NCI-H2107 treated with DMSO at 0.1 percent for 48 hours (cell line): Measurements from ENCODE around the gene KIF26B.

ENCODE experiments used
- DNase-seq: peaks from one replicate; lab custom pipeline; 2025; ENCODE audit not compliant: unreplicated experiment; lab: John Stamatoyannopoulos, UW

Gene KIF26B

GRCh38 chr1:245205864-245206263 lies 51.1 kb downstream of the KIF26B start:
- no peak for DNase-seq

- no peak for DNase-seq
These were observed 52.4 kb downstream of the KIF26B start for GRCh38 chr1:245207056-245207638.

- DNase-seq, result no peak
These were observed 53.0 kb downstream of the KIF26B start for GRCh38 chr1:245207801-245208200.

- DNase-seq, result peak; percentile 39
These were observed 55.1 kb downstream of the KIF26B start for GRCh38 chr1:245209658-245210435.

- no peak for DNase-seq
These were observed 56.4 kb downstream of the KIF26B start for GRCh38 chr1:245211035-245211749.

- DNase-seq, result no peak
These were observed 57.0 kb downstream of the KIF26B start for GRCh38 chr1:245211761-245212160.

- DNase-seq, result no peak
These were observed 57.5 kb downstream of the KIF26B start for GRCh38 chr1:245212221-245212710.

- DNase-seq, result no peak
These were observed 58.5 kb downstream of the KIF26B start for GRCh38 chr1:245213066-245213831.

GRCh38 chr1:245215071-245215470 lies 60.3 kb downstream of the KIF26B start:
- no peak for DNase-seq

GRCh38 chr1:245216366-245217115 lies 61.8 kb downstream of the KIF26B start:
- DNase-seq, result no peak

- no peak for DNase-seq
These were observed 63.2 kb downstream of the KIF26B start for GRCh38 chr1:245217853-245218608.

GRCh38 chr1:245220381-245220985 lies 65.7 kb downstream of the KIF26B start:
- DNase-seq, result no peak

GRCh38 chr1:245221805-245222204 lies 67.0 kb downstream of the KIF26B start:
- no peak for DNase-seq

GRCh38 chr1:245222931-245223595 lies 68.3 kb downstream of the KIF26B start:
- no peak for DNase-seq

- no peak for DNase-seq
These were observed 70.8 kb downstream of the KIF26B start for GRCh38 chr1:245225322-245226202.

- no peak for DNase-seq
These were observed 71.4 kb downstream of the KIF26B start for GRCh38 chr1:245226203-245226499.

GRCh38 chr1:245229051-245229450 lies 74.3 kb downstream of the KIF26B start:
- DNase-seq, result no peak

- DNase-seq, result no peak
These were observed 78.1 kb downstream of the KIF26B start for GRCh38 chr1:245232931-245233330.
